ENCODE measurements around the gene COG1. TPM values are rescaled to one million over a fixed set of nuclear protein-coding genes. Genes with fewer than 3 reads are reported as not detected.

COG1 gene
- total and polyA plus RNA-seq, 4 donors = 7.9 to 43.4 (median 29.3) TPM

GRCh38 chr17:73151916-73152632 lies 40.8 kb upstream of the COG1 start:
- DNase-seq (no peak), ATAC-seq (ENCODE audit: low FRiP score) (no peak)
- no peak overlapping the region for H3K27ac ChIP-seq (ENCODE audit: low read depth in 1 of 2, low read length in 2 of 2)
- intact Hi-C loops (cut with DNase I) = loop anchor here in 1 of 2 donors (5.0 to 10.0 kb wide), 2 partner anchors 425 to 597 kb away; no protein-coding TSS in a partner anchor
- H3K4me1 ChIP-seq (ENCODE audit: control insufficient read depth in 1 of 2, insufficient read depth in 2 of 2, low read length in 2 of 2) = no peaks in the 10 kb centered on the region
- H3K4me3 ChIP-seq (ENCODE audit: low read length in 2 of 2) = no peak overlapping the region
- H3K27me3 ChIP-seq (ENCODE audit: control insufficient read depth in 1 of 2, insufficient read depth in 2 of 2, low read length in 1 of 2) = no peaks in the 10 kb centered on the region
- H3K9me3 ChIP-seq (ENCODE audit: control insufficient read depth, low read length) = no peaks in the 10 kb centered on the region
- WGBS, 2 donors = 61 to 66% methylated on average over 9 of the region's 9 CpGs
- H3K36me3 ChIP-seq (ENCODE audit: control insufficient read depth in 1 of 2, insufficient read depth in 2 of 2, low read length in 1 of 2) = no peaks in the 10 kb centered on the region

- no peak overlapping the region for H3K4me3 ChIP-seq (ENCODE audit: low read length in 2 of 2)
Measured at GRCh38 chr17:73155410-73156165, 37.3 kb upstream of the COG1 start.

GRCh38 chr17:73156166-73156840 lies 36.6 kb upstream of the COG1 start:
- intact Hi-C loops (cut with DNase I) = loop anchor here (1.0 to 10.0 kb wide), 4 partner anchors 170 to 602 kb away; no protein-coding TSS in a partner anchor

More at GRCh38 chr17:73155410-73156165, 37.3 kb upstream of the COG1 start:
- H3K9me3 ChIP-seq (ENCODE audit: control insufficient read depth, low read length) = no peaks in the 10 kb centered on the region
- intact Hi-C loops (cut with DNase I) = loop anchor here (1.0 to 10.0 kb wide), 4 partner anchors 169 to 601 kb away; no protein-coding TSS in a partner anchor
- DNase-seq = peak in 1 of 2 donors; percentile 34
- no peaks in the 10 kb centered on the region for H3K36me3 ChIP-seq (ENCODE audit: control insufficient read depth in 1 of 2, insufficient read depth in 2 of 2, low read length in 1 of 2)
- WGBS, 2 donors = 70 to 76% methylated on average over 15 of the region's 15 CpGs
- no peak for ATAC-seq (ENCODE audit: low FRiP score)
- no peaks in the 10 kb centered on the region for H3K4me1 ChIP-seq (ENCODE audit: control insufficient read depth in 1 of 2, insufficient read depth in 2 of 2, low read length in 2 of 2)
- no peak overlapping the region for H3K27ac ChIP-seq (ENCODE audit: low read depth in 1 of 2, low read length in 2 of 2)
- H3K27me3 ChIP-seq (ENCODE audit: control insufficient read depth in 1 of 2, insufficient read depth in 2 of 2, low read length in 1 of 2) = no peaks in the 10 kb centered on the region

GRCh38 chr17:73156887-73157520 lies 35.9 kb upstream of the COG1 start:
- no peak for ATAC-seq (ENCODE audit: low FRiP score)
- intact Hi-C loops (cut with DNase I) = loop anchor here (1.0 to 10.0 kb wide), 4 partner anchors 171 to 602 kb away; no protein-coding TSS in a partner anchor
- no peak for DNase-seq
- Histone ChIP-seq H3K36me3 (ENCODE audit: control insufficient read depth in 1 of 2, insufficient read depth in 2 of 2, low read length in 1 of 2) (no peaks in the 10 kb centered on the region), H3K4me1 (ENCODE audit: control insufficient read depth in 1 of 2, insufficient read depth in 2 of 2, low read length in 2 of 2) (no peaks in the 10 kb centered on the region), H3K27ac (ENCODE audit: low read depth in 1 of 2, low read length in 2 of 2) (no peak overlapping the region), H3K9me3 (ENCODE audit: control insufficient read depth, low read length) (no peaks in the 10 kb centered on the region), H3K4me3 (ENCODE audit: low read length in 2 of 2) (no peak overlapping the region), H3K27me3 (ENCODE audit: control insufficient read depth in 1 of 2, insufficient read depth in 2 of 2, low read length in 1 of 2) (no peaks in the 10 kb centered on the region)
- 72 to 76% methylated on average over 8 of the region's 8 CpGs for WGBS, 2 donors

More at GRCh38 chr17:73156166-73156840, 36.6 kb upstream of the COG1 start:
- Histone ChIP-seq H3K4me1 (ENCODE audit: control insufficient read depth in 1 of 2, insufficient read depth in 2 of 2, low read length in 2 of 2) (no peaks in the 10 kb centered on the region), H3K9me3 (ENCODE audit: control insufficient read depth, low read length) (no peaks in the 10 kb centered on the region), H3K27me3 (ENCODE audit: control insufficient read depth in 1 of 2, insufficient read depth in 2 of 2, low read length in 1 of 2) (no peaks in the 10 kb centered on the region), H3K36me3 (ENCODE audit: control insufficient read depth in 1 of 2, insufficient read depth in 2 of 2, low read length in 1 of 2) (no peaks in the 10 kb centered on the region), H3K4me3 (ENCODE audit: low read length in 2 of 2) (no peak overlapping the region), H3K27ac (ENCODE audit: low read depth in 1 of 2, low read length in 2 of 2) (no peak overlapping the region)
- peak; percentile 80 to 88 for DNase-seq
- WGBS, 2 donors = 21 to 23% methylated on average over 22 of the region's 22 CpGs
- ATAC-seq (ENCODE audit: low FRiP score) = peak; percentile 94

GRCh38 chr17:73157521-73157890 lies 35.3 kb upstream of the COG1 start:
- H3K27me3 ChIP-seq (ENCODE audit: control insufficient read depth in 1 of 2, insufficient read depth in 2 of 2, low read length in 1 of 2) = no peaks in the 10 kb centered on the region
- H3K27ac ChIP-seq (ENCODE audit: low read depth in 1 of 2, low read length in 2 of 2) = no peak overlapping the region
- no peaks in the 10 kb centered on the region for H3K4me1 ChIP-seq (ENCODE audit: control insufficient read depth in 1 of 2, insufficient read depth in 2 of 2, low read length in 2 of 2)
- intact Hi-C loops (cut with DNase I) = loop anchor here (2.0 to 10.0 kb wide), 3 partner anchors 431 to 603 kb away; no protein-coding TSS in a partner anchor
- ATAC-seq (ENCODE audit: low FRiP score) = no peak
- DNase-seq = no peak
- no peak overlapping the region for H3K4me3 ChIP-seq (ENCODE audit: low read length in 2 of 2)
- H3K36me3 ChIP-seq (ENCODE audit: control insufficient read depth in 1 of 2, insufficient read depth in 2 of 2, low read length in 1 of 2) = no peaks in the 10 kb centered on the region
- no peaks in the 10 kb centered on the region for H3K9me3 ChIP-seq (ENCODE audit: control insufficient read depth, low read length)
- WGBS, 2 donors = 69 to 76% methylated on average over 5 of the region's 5 CpGs

GRCh38 chr17:73158133-73158532 lies 34.7 kb upstream of the COG1 start:
- DNase-seq (no peak), ATAC-seq (ENCODE audit: low FRiP score) (no peak)
- Histone ChIP-seq H3K4me1 (ENCODE audit: control insufficient read depth in 1 of 2, insufficient read depth in 2 of 2, low read length in 2 of 2) (no peaks in the 10 kb centered on the region), H3K27me3 (ENCODE audit: control insufficient read depth in 1 of 2, insufficient read depth in 2 of 2, low read length in 1 of 2) (no peaks in the 10 kb centered on the region), H3K27ac (ENCODE audit: low read depth in 1 of 2, low read length in 2 of 2) (no peak overlapping the region), H3K36me3 (ENCODE audit: control insufficient read depth in 1 of 2, insufficient read depth in 2 of 2, low read length in 1 of 2) (no peaks in the 10 kb centered on the region), H3K9me3 (ENCODE audit: control insufficient read depth, low read length) (no peaks in the 10 kb centered on the region), H3K4me3 (ENCODE audit: low read length in 2 of 2) (no peak overlapping the region)
- 83 to 89% methylated on average over 2 of the region's 2 CpGs for WGBS, 2 donors
- intact Hi-C loops (cut with DNase I) = loop anchor here (5.0 to 10.0 kb wide), 2 partner anchors 596 to 603 kb away; no protein-coding TSS in a partner anchor

- ATAC-seq (ENCODE audit: low FRiP score) (no peak), DNase-seq (no peak)
- Histone ChIP-seq H3K9me3 (ENCODE audit: control insufficient read depth, low read length) (no peaks in the 10 kb centered on the region), H3K27me3 (ENCODE audit: control insufficient read depth in 1 of 2, insufficient read depth in 2 of 2, low read length in 1 of 2) (peaks cover 0 to 3% of the 10 kb centered on the region in 2 donors), H3K36me3 (ENCODE audit: control insufficient read depth in 1 of 2, insufficient read depth in 2 of 2, low read length in 1 of 2) (no peaks in the 10 kb centered on the region), H3K4me3 (ENCODE audit: low read length in 2 of 2) (no peak overlapping the region), H3K27ac (ENCODE audit: low read depth in 1 of 2, low read length in 2 of 2) (no peak overlapping the region), H3K4me1 (ENCODE audit: control insufficient read depth in 1 of 2, insufficient read depth in 2 of 2, low read length in 2 of 2) (no peaks in the 10 kb centered on the region)
- intact Hi-C loops (cut with DNase I) = no loop called here
- 36 to 43% methylated on average over 3 of the region's 3 CpGs for whole genome bisulfite sequencing, 2 donors
Measured at GRCh38 chr17:73160980-73161630, 31.8 kb upstream of the COG1 start.

- Histone ChIP-seq H3K36me3 (ENCODE audit: control insufficient read depth in 1 of 2, insufficient read depth in 2 of 2, low read length in 1 of 2) (no peaks in the 10 kb centered on the region), H3K27ac (ENCODE audit: low read depth in 1 of 2, low read length in 2 of 2) (no peak overlapping the region), H3K27me3 (ENCODE audit: control insufficient read depth in 1 of 2, insufficient read depth in 2 of 2, low read length in 1 of 2) (peaks cover 0 to 3% of the 10 kb centered on the region in 2 donors), H3K9me3 (ENCODE audit: control insufficient read depth, low read length) (no peaks in the 10 kb centered on the region), H3K4me3 (ENCODE audit: low read length in 2 of 2) (no peak overlapping the region), H3K4me1 (ENCODE audit: control insufficient read depth in 1 of 2, insufficient read depth in 2 of 2, low read length in 2 of 2) (no peaks in the 10 kb centered on the region)
- DNase-seq (no peak), ATAC-seq (ENCODE audit: low FRiP score) (no peak)
- intact Hi-C loops (cut with DNase I) = no loop called here
- WGBS, 2 donors = 41 to 51% methylated on average over 8 of the region's 8 CpGs
Measured at GRCh38 chr17:73163043-73163442, 29.8 kb upstream of the COG1 start.
